Kidney (tissue), 14 donors: ENCODE results near the gene DSCAML1. TPM values are rescaled to one million over a fixed set of nuclear protein-coding genes. Genes with fewer than 3 reads are reported as not detected.

Experiments used
- DNase-seq, 5 donors: peaks; one replicate each; pipeline ENCODE4 v3.0.0-alpha.2; 2013 to 2020
- FAIRE-seq: peaks from 2 replicates; lab custom pipeline; 2012; peaks lifted over from hg19 to GRCh38; lab: Jason Lieb, UNC
- H3K27ac ChIP-seq, 2 donors: one replicate each; pipeline ENCODE4 v1.7.0; 2013; ENCODE audit warnings: low read depth in 2 of 2, low read length in 2 of 2, inconsistent platforms in 1 of 2
- H3K27me3 ChIP-seq: one replicate; pipeline ENCODE4 v1.7.1; 2013; ENCODE audit warnings: low read length, inconsistent platforms; ENCODE audit not compliant: control insufficient read depth, insufficient read depth
- H3K36me3 ChIP-seq, 3 donors: one replicate each; pipeline versions ENCODE4 v1.7.0 to v1.7.1; 2013; ENCODE audit warnings: low read length in 3 of 3, control low read depth in 1 of 3, inconsistent platforms in 1 of 3; ENCODE audit not compliant: insufficient read depth in 3 of 3, control insufficient read depth in 2 of 3
- H3K4me1 ChIP-seq, 3 donors: one replicate each; pipeline versions ENCODE4 v1.7.0 to v1.7.1; 2013; ENCODE audit warnings: low read length in 3 of 3, inconsistent platforms in 1 of 3, low read depth in 1 of 3; ENCODE audit not compliant: control insufficient read depth in 2 of 3, insufficient read depth in 2 of 3
- H3K4me3 ChIP-seq, 3 donors: one replicate each; pipeline versions ENCODE4 v1.7.0 to v1.8.1; 2013; ENCODE audit warnings: low read length in 3 of 3, control low read depth in 1 of 3, inconsistent platforms in 1 of 3
- H3K9ac ChIP-seq, 3 donors: one replicate each; pipeline versions ENCODE4 v1.7.0 to v1.7.1; 2013; ENCODE audit warnings: low read length in 3 of 3, control low read depth in 1 of 3, inconsistent platforms in 1 of 3
- H3K9me3 ChIP-seq, 3 donors: one replicate each; pipeline versions ENCODE4 v1.7.0 to v1.7.1; 2013; ENCODE audit warnings: low read length in 3 of 3, control low read depth in 1 of 3, inconsistent platforms in 1 of 3; ENCODE audit not compliant: control insufficient read depth in 2 of 3, insufficient read depth in 1 of 3
- intact Hi-C: fragments of 100-400 bp; cut with DNase I; formaldehyde crosslinking; loops from one replicate; pipeline ENCODE4 v1.11.1; 2022
- polyA plus RNA-seq: library from polyadenylated mRNA; stranded (reverse); fragments of 350-450 nt; fragmentation: Illumina TruSeq; extraction: RNeasy Lipid Tissue Mini Kit (QIAGEN cat#74804); gene quantifications from one replicate; pipeline ENCODE4 v1.2.3, GENCODE V29; 2014; ENCODE audit warnings: low read depth, low replicate concordance; ENCODE audit not compliant: insufficient read depth
- total RNA-seq: library from RNA; stranded (reverse); fragmentation: NEBNext Ultra II Directional; extraction: Animal tissue kit (Norgen Biotek cat#: 25700); gene quantifications from one replicate; pipeline ENCODE4 v1.2.1, GENCODE V29; 2021
- TF ChIP-seq, protein P1 (sequence below): IDR thresholded peaks from 3 replicates; pipeline ENCODE4 v1.5.1; 2012; ENCODE audit warnings: mild to moderate bottlenecking, moderate library complexity, borderline replicate concordance; ENCODE audit not compliant: insufficient read depth; ENCODE audit errors: extremely low read depth
- donor health status: control.
- donor health status: control.
- donor health status: control.
- donor health status: control.
- donor health status: control.
- donor health status: DM: yes; HTN: yes; CAD: no.
- donor health status: Normal renal cell carcinoma (clear cell type).

DSCAML1 gene
- total and polyA plus RNA-seq, 2 donors from 2014 or later: 0.95 to 17.3 TPM

DNA sequence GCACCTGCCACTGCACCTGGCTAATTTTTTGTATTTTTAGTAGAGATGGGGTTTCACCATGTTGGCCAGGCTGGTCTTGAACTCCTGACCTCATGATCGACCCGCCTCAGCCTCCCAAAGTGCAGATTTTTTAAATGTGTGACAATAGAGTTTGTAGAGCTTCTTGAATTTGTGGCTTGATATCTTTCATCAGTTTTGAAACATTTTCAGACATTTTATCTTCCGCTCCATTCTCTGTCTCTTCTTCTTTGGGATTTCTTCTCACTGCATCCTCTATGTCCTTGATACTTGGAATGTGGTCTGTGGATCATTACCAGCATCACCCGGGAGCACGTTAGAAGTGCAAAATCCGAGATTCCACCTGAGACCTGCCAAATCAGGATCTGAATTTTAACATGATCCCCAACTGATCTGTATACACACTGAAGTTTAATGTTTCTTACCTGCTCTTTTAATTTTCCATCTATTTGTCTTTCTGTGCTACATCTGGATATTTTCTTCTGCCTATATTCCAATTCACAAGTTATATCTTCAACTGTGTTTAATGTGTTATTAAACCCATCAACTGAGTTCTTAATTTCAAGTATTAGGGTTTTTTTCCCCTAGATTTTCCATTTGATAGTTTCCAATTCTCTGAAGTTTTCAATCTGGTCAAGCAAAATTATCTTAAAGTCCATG, 343.0 kb downstream of the DSCAML1 start:
- intact Hi-C loops: no loop called here
- no peak overlapping the region for H3K9ac ChIP-seq
- no peak for FAIRE-seq

DNA sequence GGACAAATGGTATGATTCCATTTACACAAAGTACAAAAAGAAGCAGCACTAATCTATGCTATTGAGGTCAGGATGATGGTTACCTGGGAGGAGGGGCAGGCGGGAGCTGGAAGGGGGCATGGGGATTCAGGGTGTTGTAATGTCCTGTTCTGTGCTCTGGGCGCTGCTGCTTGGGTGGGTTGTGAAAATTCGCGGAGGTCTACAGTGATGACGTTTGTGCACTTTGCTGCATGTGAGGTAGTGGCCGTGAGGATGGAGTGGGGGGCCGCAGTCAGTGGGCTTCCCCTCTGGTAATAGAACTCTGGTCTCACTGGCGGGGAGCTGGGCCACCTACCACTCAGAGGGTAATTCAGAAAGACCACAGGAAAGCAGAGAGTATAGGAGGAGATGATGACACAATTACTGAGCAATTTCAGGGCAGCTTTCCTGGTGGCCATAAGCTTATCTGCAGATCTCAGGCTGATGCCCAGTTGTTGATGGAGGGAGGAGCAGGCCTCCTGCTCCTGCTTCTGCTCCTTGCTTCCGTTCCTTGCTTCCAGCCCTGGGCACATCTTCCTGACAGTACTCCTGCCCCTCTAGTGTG, 347.8 kb downstream of the DSCAML1 start:
- H3K4me3 ChIP-seq: no peak overlapping the region
- no peak for FAIRE-seq
- H3K9ac ChIP-seq: no peak overlapping the region
- H3K27ac ChIP-seq: no peak overlapping the region
- H3K36me3 ChIP-seq: no peaks in the 10 kb centered on the region
- H3K4me1 ChIP-seq: no peaks in the 10 kb centered on the region
- intact Hi-C loops: no loop called here
- no peaks in the 10 kb centered on the region for H3K27me3 ChIP-seq
- TF ChIP-seq, protein P1, sequence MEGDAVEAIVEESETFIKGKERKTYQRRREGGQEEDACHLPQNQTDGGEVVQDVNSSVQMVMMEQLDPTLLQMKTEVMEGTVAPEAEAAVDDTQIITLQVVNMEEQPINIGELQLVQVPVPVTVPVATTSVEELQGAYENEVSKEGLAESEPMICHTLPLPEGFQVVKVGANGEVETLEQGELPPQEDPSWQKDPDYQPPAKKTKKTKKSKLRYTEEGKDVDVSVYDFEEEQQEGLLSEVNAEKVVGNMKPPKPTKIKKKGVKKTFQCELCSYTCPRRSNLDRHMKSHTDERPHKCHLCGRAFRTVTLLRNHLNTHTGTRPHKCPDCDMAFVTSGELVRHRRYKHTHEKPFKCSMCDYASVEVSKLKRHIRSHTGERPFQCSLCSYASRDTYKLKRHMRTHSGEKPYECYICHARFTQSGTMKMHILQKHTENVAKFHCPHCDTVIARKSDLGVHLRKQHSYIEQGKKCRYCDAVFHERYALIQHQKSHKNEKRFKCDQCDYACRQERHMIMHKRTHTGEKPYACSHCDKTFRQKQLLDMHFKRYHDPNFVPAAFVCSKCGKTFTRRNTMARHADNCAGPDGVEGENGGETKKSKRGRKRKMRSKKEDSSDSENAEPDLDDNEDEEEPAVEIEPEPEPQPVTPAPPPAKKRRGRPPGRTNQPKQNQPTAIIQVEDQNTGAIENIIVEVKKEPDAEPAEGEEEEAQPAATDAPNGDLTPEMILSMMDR: no peak
- H3K9me3 ChIP-seq: peaks cover 0 to 3% (median 0%) of the 10 kb centered on the region in 3 donors
- peak in 1 of 5 donors; percentile 43 for DNase-seq

More for the DNA sequence above, 343.0 kb downstream of the DSCAML1 start:
- Histone ChIP-seq H3K4me3 (no peak overlapping the region), H3K36me3 (no peaks in the 10 kb centered on the region), H3K27me3 (no peaks in the 10 kb centered on the region), H3K9me3 (peaks cover 0 to 11% (median 0%) of the 10 kb centered on the region in 3 donors), H3K4me1 (no peaks in the 10 kb centered on the region), H3K27ac (no peak overlapping the region)
- DNase-seq: no peak
- TF ChIP-seq, protein P1: no peak

DNA sequence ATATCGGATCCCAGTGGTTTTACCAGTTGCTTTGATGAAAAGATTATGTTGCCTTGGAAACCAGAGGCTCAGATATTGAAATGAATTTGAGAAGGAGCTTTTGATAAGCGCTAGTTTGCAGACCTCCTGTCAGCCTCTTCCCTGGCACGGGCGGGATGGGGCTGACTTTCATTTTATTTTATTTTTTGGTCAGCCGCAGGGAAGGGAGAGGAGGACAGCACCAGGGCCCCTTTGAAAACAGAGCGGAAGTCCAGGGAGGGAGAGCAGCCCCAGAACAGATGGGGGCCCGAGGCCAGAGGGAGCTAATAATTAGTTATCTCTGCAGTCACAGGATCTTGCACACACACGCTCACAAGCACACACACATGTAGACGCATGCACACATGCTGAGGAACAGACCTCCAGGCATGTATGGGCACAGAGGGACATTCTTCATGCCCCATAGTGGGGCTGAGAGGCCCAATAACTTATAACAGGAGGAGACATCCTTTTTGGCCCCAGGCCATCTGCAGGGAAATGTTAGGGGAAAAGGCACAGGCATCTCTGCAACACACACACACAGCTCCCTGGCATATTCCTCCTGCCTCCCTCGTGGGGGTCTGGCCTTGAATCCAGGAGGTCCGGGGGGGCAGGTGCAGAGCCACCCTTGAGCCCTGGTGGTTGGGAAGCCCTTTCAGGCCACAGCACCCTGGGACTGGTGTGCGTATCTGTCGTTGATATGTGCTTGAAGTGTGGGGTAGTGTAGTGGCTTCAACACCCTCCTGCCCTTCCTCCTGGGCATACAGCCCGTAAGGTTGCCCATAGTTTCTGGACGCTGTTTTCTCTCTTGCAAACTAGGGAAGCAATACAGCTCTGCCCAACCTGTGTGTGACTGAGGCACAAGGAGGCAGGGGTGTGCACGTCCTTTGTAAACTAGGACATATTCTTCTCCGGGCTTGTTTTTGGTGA, 352.0 kb downstream of the DSCAML1 start:
- H3K27ac ChIP-seq: no peak overlapping the region
- H3K27me3 ChIP-seq: no peaks in the 10 kb centered on the region
- TF ChIP-seq, protein P1: no peak
- no peak for FAIRE-seq
- no peak overlapping the region for H3K4me3 ChIP-seq
- no peak overlapping the region for H3K9ac ChIP-seq
- H3K36me3 ChIP-seq: peaks cover 0 to 5% (median 3%) of the 10 kb centered on the region in 3 donors
- H3K4me1 ChIP-seq: no peaks in the 10 kb centered on the region
- peak in 2 of 5 donors; percentile 13 to 25 for DNase-seq
- H3K9me3 ChIP-seq: no peaks in the 10 kb centered on the region
- intact Hi-C loops: no loop called here
